Fibroblast of lung (primary cell): Measurements from ENCODE around the gene IL19. TPM values are rescaled to one million over a fixed set of nuclear protein-coding genes. Genes with fewer than 3 reads are reported as not detected.

Source experiments
- DNase-seq, 2 donors: peaks; one replicate each; pipeline versions ENCODE4 v3.0.0 to v3.0.0-alpha.2; 2010; ENCODE audit warnings: low read depth in 2 of 2
- H2AFZ ChIP-seq: 2 replicates; pipeline ENCODE4 v1.5.1; 2012; ENCODE audit warnings: low read length, control low read depth, inconsistent platforms
- H3K27ac ChIP-seq: 2 replicates; pipeline ENCODE4 v1.5.1; 2011; ENCODE audit warnings: low read length, control low read depth; ENCODE audit not compliant: insufficient read depth
- H3K27me3 ChIP-seq: 2 replicates; pipeline ENCODE4 v1.5.1; 2011; ENCODE audit warnings: mild to moderate bottlenecking, low read length; ENCODE audit not compliant: control insufficient read depth, insufficient read depth
- H3K36me3 ChIP-seq: 2 replicates; pipeline ENCODE4 v1.5.1; 2011; ENCODE audit warnings: low read length; ENCODE audit not compliant: control insufficient read depth, insufficient read depth
- H3K4me1 ChIP-seq: 2 replicates; pipeline ENCODE4 v1.5.1; 2011; ENCODE audit warnings: low read length; ENCODE audit not compliant: control insufficient read depth, insufficient read depth; ENCODE audit errors: extremely low read depth
- H3K4me2 ChIP-seq: 2 replicates; pipeline ENCODE4 v1.5.1; 2011; ENCODE audit warnings: low read length, control low read depth; ENCODE audit not compliant: insufficient read depth; ENCODE audit errors: extremely low read depth
- H3K4me3 ChIP-seq, 4 experiments: fragments of 200-600 bp in 1 of 4; sonication (generic) in 1 of 4; replicated peaks in 1 of 4; 2 replicates each; pipeline ENCODE4 v1.5.1; 2011 to 2016; ENCODE audit warnings: low read length in 4 of 4, low read depth in 3 of 4, mild to moderate bottlenecking in 3 of 4, control low read depth in 2 of 4, inconsistent platforms in 1 of 4, mixed read lengths in 1 of 4; ENCODE audit not compliant: insufficient read depth in 1 of 4; ENCODE audit errors: control extremely low read depth in 1 of 4
- H3K79me2 ChIP-seq: 2 replicates; pipeline ENCODE4 v1.5.1; 2012; ENCODE audit warnings: mild to moderate bottlenecking, low read length, inconsistent platforms; ENCODE audit not compliant: control insufficient read depth, insufficient read depth
- H3K9ac ChIP-seq: 2 replicates; pipeline ENCODE4 v1.5.1; 2011; ENCODE audit warnings: mild to moderate bottlenecking, low read length, control low read depth; ENCODE audit not compliant: insufficient read depth
- H3K9me3 ChIP-seq: 2 replicates; pipeline ENCODE4 v1.5.1; 2012; ENCODE audit warnings: low read depth, low read length; ENCODE audit not compliant: control insufficient read depth, insufficient read depth
- H4K20me1 ChIP-seq: 2 replicates; pipeline ENCODE4 v1.5.1; 2011; ENCODE audit warnings: low read length; ENCODE audit not compliant: control insufficient read depth, insufficient read depth; ENCODE audit errors: extremely low read depth
- CTCF ChIP-seq, 2 donors: IDR thresholded peaks in 1 of 2; conservative IDR thresholded peaks in 1 of 2; 1 replicate in 1 of 2; 2 replicates in 1 of 2; pipeline ENCODE4 v1.5.1; 2011 to 2012; ENCODE audit warnings: low read length in 2 of 2, control low read depth in 1 of 2, inconsistent platforms in 1 of 2, low read depth in 1 of 2, mild to moderate bottlenecking in 1 of 2
- EZH2 ChIP-seq: IDR thresholded peaks from 2 replicates; pipeline ENCODE4 v1.5.1; 2012; ENCODE audit warnings: low read length, control low read depth, mild to moderate bottlenecking; ENCODE audit errors: missing control alignments
- polyA plus RNA-seq, 2 donors: library from polyadenylated mRNA; depleted of rRNA in 1 of 2; stranded (reverse) in 1 of 2; unstranded in 1 of 2; fragments of >200 nt; gene quantifications; 2 replicates each; pipeline ENCODE4 v1.2.1, GENCODE V29; 2011 to 2012; ENCODE audit warnings: missing spikeins in 1 of 2
- total RNA-seq: library from RNA; depleted of rRNA; stranded (reverse); fragments of >200 nt; gene quantifications from 2 replicates; pipeline ENCODE4 v1.2.1, GENCODE V29; 2014

IL19 gene
- total and polyA plus RNA-seq, 2 donors (not counting 1 experiment from before 2014, with no cell fraction given) = not detected

- Histone ChIP-seq H3K9ac (no peak overlapping the region), H3K4me1 (no peaks in the 10 kb centered on the region), H3K79me2 (no peaks in the 10 kb centered on the region), H3K9me3 (no peaks in the 10 kb centered on the region), H3K4me2 (no peak overlapping the region), H2AFZ (no peak overlapping the region), H3K27ac (no peak overlapping the region), H3K4me3 (no peak overlapping the region), H3K27me3 (no peaks in the 10 kb centered on the region), H4K20me1 (no peaks in the 10 kb centered on the region), H3K36me3 (no peaks in the 10 kb centered on the region)
- no peak for TF ChIP-seq CTCF (conservative IDR thresholded peaks at IDR 0.05 in 1 of 2, IDR thresholded peaks at IDR 0.05 in 1 of 2; ENCODE audit: low read depth in 1 of 2, low read length in 2 of 2)
- TF ChIP-seq EZH2 = no peak
- DNase-seq = no peak
Measured at GRCh38 chr1:206741142-206741701, 29.4 kb upstream of the IL19 start.

GRCh38 chr1:206742719-206743383 lies 27.7 kb upstream of the IL19 start:
- H3K79me2 ChIP-seq = no peaks in the 10 kb centered on the region
- H3K9me3 ChIP-seq = no peaks in the 10 kb centered on the region
- H3K4me1 ChIP-seq = no peaks in the 10 kb centered on the region
- no peak overlapping the region for H3K9ac ChIP-seq
- H3K4me2 ChIP-seq = no peak overlapping the region
- DNase-seq = no peak
- H3K27ac ChIP-seq = no peak overlapping the region
- H3K36me3 ChIP-seq = no peaks in the 10 kb centered on the region
- H4K20me1 ChIP-seq = no peaks in the 10 kb centered on the region
- H3K27me3 ChIP-seq = no peaks in the 10 kb centered on the region
- TF ChIP-seq EZH2 (no peak), CTCF (conservative IDR thresholded peaks at IDR 0.05 in 1 of 2, IDR thresholded peaks at IDR 0.05 in 1 of 2; ENCODE audit: low read depth in 1 of 2, low read length in 2 of 2) (no peak)
- H2AFZ ChIP-seq = no peak overlapping the region
- H3K4me3 ChIP-seq = no peak overlapping the region

- H3K9ac ChIP-seq = no peak overlapping the region
- H3K27me3 ChIP-seq = no peaks in the 10 kb centered on the region
- no peak overlapping the region for H3K27ac ChIP-seq
- H2AFZ ChIP-seq = no peak overlapping the region
- H3K4me1 ChIP-seq = no peaks in the 10 kb centered on the region
- no peak overlapping the region for H3K4me2 ChIP-seq
- H3K4me3 ChIP-seq = no peak overlapping the region
- DNase-seq = peak in 1 of 2 donors; percentile 14
- no peak for TF ChIP-seq EZH2
- no peak for TF ChIP-seq CTCF (conservative IDR thresholded peaks at IDR 0.05 in 1 of 2, IDR thresholded peaks at IDR 0.05 in 1 of 2; ENCODE audit: low read depth in 1 of 2, low read length in 2 of 2)
- no peaks in the 10 kb centered on the region for H4K20me1 ChIP-seq
- no peaks in the 10 kb centered on the region for H3K36me3 ChIP-seq
- H3K79me2 ChIP-seq = no peaks in the 10 kb centered on the region
- no peaks in the 10 kb centered on the region for H3K9me3 ChIP-seq
Measured at GRCh38 chr1:206744683-206745082, 25.9 kb upstream of the IL19 start.
